ENCODE measurements around the gene BRF1. TPM values are rescaled to one million over a fixed set of nuclear protein-coding genes. Genes with fewer than 3 reads are reported as not detected.
"Not testable (repeated sequence)": the region's sequence is repeated elsewhere in the genome, so short reads cannot be mapped to it uniquely, and the experiment has no call there.

The BRF1 gene
- total and polyA plus RNA-seq, 4 donors, result 49.3 to 77.9 (median 62.3) TPM

- Histone ChIP-seq H3K4me1 (ENCODE audit: control insufficient read depth, insufficient read depth, low read length) (peaks cover 22% of the 10 kb centered on the region), H3K4me3 (ENCODE audit: low read depth, low read length) (no peak overlapping the region), H3K9me3 (ENCODE audit: control insufficient read depth, insufficient read depth, low read length) (no peaks in the 10 kb centered on the region), H3K27me3 (ENCODE audit: control insufficient read depth, insufficient read depth, low read length) (no peaks in the 10 kb centered on the region), H3K27ac (ENCODE audit: low read depth, low read length) (no peak overlapping the region), H3K36me3 (ENCODE audit: control insufficient read depth, insufficient read depth, low read length) (peaks cover 51% of the 10 kb centered on the region)
- whole genome bisulfite sequencing (ENCODE audit: insufficient coverage), result 47% methylated on average over 10 of the region's 10 CpGs
- no peak for DNase-seq (ENCODE audit: low read depth in 4 of 6, low spot score in 6 of 6)
These were observed 17.8 kb downstream of the BRF1 start for GRCh38 chr14:105283028-105283427.

GRCh38 chr14:105282098-105282725 lies 18.6 kb downstream of the BRF1 start:
- Histone ChIP-seq H3K27me3 (ENCODE audit: control insufficient read depth, insufficient read depth, low read length) (no peaks in the 10 kb centered on the region), H3K36me3 (ENCODE audit: control insufficient read depth, insufficient read depth, low read length) (peaks cover 44% of the 10 kb centered on the region), H3K4me1 (ENCODE audit: control insufficient read depth, insufficient read depth, low read length) (peaks cover 22% of the 10 kb centered on the region), H3K27ac (ENCODE audit: low read depth, low read length) (no peak overlapping the region), H3K4me3 (ENCODE audit: low read depth, low read length) (no peak overlapping the region), H3K9me3 (ENCODE audit: control insufficient read depth, insufficient read depth, low read length) (no peaks in the 10 kb centered on the region)
- no peak for DNase-seq (ENCODE audit: low read depth in 4 of 6, low spot score in 6 of 6)
- 18% methylated on average over 7 of the region's 16 CpGs for WGBS (ENCODE audit: insufficient coverage)

- 61% methylated on average over 23 of the region's 23 CpGs for WGBS (ENCODE audit: insufficient coverage)
- Histone ChIP-seq H3K4me3 (ENCODE audit: low read depth, low read length) (no peak overlapping the region), H3K9me3 (ENCODE audit: control insufficient read depth, insufficient read depth, low read length) (no peaks in the 10 kb centered on the region), H3K36me3 (ENCODE audit: control insufficient read depth, insufficient read depth, low read length) (peaks cover 40% of the 10 kb centered on the region), H3K27me3 (ENCODE audit: control insufficient read depth, insufficient read depth, low read length) (no peaks in the 10 kb centered on the region), H3K27ac (ENCODE audit: low read depth, low read length) (no peak overlapping the region), H3K4me1 (ENCODE audit: control insufficient read depth, insufficient read depth, low read length) (peaks cover 22% of the 10 kb centered on the region)
- peak in 3 of 6 donors; percentile 57 to 92 (median 86) for DNase-seq (ENCODE audit: low read depth in 4 of 6, low spot score in 6 of 6)
These were observed 19.3 kb downstream of the BRF1 start for GRCh38 chr14:105281371-105282097.

DNA sequence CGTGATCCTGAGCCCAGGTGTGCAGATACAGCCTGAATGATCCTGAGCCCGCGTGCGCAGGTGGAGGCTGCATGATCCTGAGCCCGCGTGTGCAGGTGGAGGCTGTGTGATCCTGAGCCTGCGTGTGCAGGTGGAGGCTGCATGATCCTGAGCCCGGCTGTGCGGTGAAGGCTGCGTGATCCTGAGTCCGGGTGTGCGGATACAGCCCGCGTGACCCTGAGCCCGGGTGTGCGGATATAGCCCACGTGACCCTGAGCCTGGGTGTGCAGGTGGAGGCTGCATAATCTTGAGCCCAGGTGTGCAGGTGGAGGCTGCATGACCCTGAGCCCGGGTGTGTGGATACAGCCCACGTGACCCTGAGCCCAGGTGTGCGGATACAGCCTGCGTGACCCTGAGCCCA lies 20.3 kb downstream of the BRF1 start:
- no peak for DNase-seq (ENCODE audit: low read depth in 4 of 6, low spot score in 6 of 6)
- peaks cover 34% of the 10 kb centered on the region for H3K36me3 ChIP-seq (ENCODE audit: control insufficient read depth, insufficient read depth, low read length)
- no peak overlapping the region for H3K27ac ChIP-seq (ENCODE audit: low read depth, low read length)
- no peak overlapping the region for H3K4me3 ChIP-seq (ENCODE audit: low read depth, low read length)
- peaks cover 22% of the 10 kb centered on the region for H3K4me1 ChIP-seq (ENCODE audit: control insufficient read depth, insufficient read depth, low read length)
- H3K9me3 ChIP-seq (ENCODE audit: control insufficient read depth, insufficient read depth, low read length), result no peaks in the 10 kb centered on the region
- 96% methylated on average over 17 of the region's 21 CpGs for WGBS (ENCODE audit: insufficient coverage)
- H3K27me3 ChIP-seq (ENCODE audit: control insufficient read depth, insufficient read depth, low read length), result no peaks in the 10 kb centered on the region

DNA sequence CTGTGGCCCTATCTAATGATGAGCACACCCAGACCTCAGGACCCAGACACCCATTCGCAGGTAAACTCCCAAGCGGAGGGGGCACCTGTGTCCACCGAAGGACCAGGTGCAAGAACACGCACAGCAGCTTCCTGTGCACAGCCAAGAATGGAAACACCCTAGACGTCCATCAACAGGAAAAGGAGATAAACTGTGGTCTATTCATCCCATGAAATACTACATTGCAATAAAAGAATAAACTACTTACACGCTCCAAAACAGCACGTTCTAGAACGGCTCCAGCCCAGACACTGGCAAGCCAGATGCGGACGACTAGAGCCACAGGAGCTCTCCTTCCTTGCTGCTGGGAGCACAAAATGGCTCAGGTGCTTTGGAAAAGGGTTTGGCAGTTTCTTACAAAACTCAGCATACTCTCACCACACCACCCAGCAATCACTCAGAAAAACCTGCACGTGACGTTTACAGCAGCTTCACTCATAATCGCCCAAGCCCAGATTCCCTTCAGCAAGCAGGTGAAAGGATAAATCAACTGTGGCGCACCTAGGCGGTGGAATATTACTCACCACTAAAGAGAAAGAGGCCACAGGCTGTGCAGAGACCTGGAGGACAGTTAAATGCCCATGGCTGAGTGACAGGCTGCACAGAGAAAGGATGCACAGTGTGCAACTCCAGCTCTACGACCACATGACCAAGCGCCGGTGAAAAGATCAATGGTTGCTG lies 21.0 kb downstream of the BRF1 start:
- Histone ChIP-seq H3K27me3 (ENCODE audit: control insufficient read depth, insufficient read depth, low read length) (no peaks in the 10 kb centered on the region), H3K36me3 (ENCODE audit: control insufficient read depth, insufficient read depth, low read length) (peaks cover 39% of the 10 kb centered on the region), H3K9me3 (ENCODE audit: control insufficient read depth, insufficient read depth, low read length) (no peaks in the 10 kb centered on the region), H3K27ac (ENCODE audit: low read depth, low read length) (no peak overlapping the region), H3K4me3 (ENCODE audit: low read depth, low read length) (no peak overlapping the region), H3K4me1 (ENCODE audit: control insufficient read depth, insufficient read depth, low read length) (peaks cover 29% of the 10 kb centered on the region)
- no peak for DNase-seq (ENCODE audit: low read depth in 4 of 6, low spot score in 6 of 6)
- 86% methylated on average over 16 of the region's 18 CpGs for WGBS (ENCODE audit: insufficient coverage)

- not testable (repeated sequence) for H3K4me3 ChIP-seq (ENCODE audit: low read depth, low read length); H3K27ac ChIP-seq (ENCODE audit: low read depth, low read length); DNase-seq (ENCODE audit: low read depth in 4 of 6, low spot score in 6 of 6); H3K27me3 ChIP-seq (ENCODE audit: control insufficient read depth, insufficient read depth, low read length); H3K9me3 ChIP-seq (ENCODE audit: control insufficient read depth, insufficient read depth, low read length)
- Histone ChIP-seq H3K36me3 (ENCODE audit: control insufficient read depth, insufficient read depth, low read length) (peaks cover 37% of the 10 kb centered on the region), H3K4me1 (ENCODE audit: control insufficient read depth, insufficient read depth, low read length) (peaks cover 29% of the 10 kb centered on the region)
- WGBS (ENCODE audit: insufficient coverage), result no CpG with 5 or more reads among the region's 4 CpGs
These were observed 23.4 kb downstream of the BRF1 start for GRCh38 chr14:105277448-105277847.

DNA sequence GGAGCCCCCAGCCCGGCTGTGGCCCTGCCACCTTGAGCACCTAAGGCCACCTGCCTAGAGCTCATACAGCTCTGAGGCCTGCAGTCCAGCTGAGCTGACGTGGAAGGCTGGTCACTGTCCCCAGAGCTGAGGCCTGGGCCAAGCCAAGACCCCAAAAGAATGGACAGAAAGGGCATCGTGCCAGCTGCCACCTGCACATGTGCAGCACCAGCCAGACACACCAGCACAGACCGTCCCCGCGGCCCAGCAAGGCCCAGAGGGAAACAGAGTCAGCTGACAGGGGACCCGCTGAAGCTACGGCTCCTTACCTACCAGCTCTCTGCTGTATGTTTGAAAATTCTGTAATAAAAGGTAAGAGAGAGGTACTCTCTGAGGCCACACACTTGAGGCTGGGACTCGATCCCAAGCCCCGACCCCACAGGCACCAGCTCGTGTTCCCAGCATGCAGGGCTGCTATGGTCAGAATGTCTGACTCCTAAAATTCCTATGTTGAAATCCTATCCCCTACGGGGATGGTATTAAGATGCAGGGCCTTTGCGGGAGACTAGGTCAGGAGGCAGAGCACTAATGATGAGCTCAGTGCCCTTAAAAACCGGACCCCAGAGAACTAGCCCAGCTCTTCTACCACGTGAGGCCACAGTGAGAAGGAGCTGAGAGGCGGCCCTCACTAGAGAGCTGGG lies 25.4 kb downstream of the BRF1 start:
- no peak overlapping the region for H3K27ac ChIP-seq (ENCODE audit: low read depth, low read length)
- H3K27me3 ChIP-seq (ENCODE audit: control insufficient read depth, insufficient read depth, low read length), result no peaks in the 10 kb centered on the region
- 61% methylated on average over 3 of the region's 16 CpGs for WGBS (ENCODE audit: insufficient coverage)
- no peaks in the 10 kb centered on the region for H3K9me3 ChIP-seq (ENCODE audit: control insufficient read depth, insufficient read depth, low read length)
- no peak overlapping the region for H3K4me3 ChIP-seq (ENCODE audit: low read depth, low read length)
- H3K36me3 ChIP-seq (ENCODE audit: control insufficient read depth, insufficient read depth, low read length), result peaks cover 41% of the 10 kb centered on the region
- no peak for DNase-seq (ENCODE audit: low read depth in 4 of 6, low spot score in 6 of 6)
- H3K4me1 ChIP-seq (ENCODE audit: control insufficient read depth, insufficient read depth, low read length), result peaks cover 18% of the 10 kb centered on the region

DNA sequence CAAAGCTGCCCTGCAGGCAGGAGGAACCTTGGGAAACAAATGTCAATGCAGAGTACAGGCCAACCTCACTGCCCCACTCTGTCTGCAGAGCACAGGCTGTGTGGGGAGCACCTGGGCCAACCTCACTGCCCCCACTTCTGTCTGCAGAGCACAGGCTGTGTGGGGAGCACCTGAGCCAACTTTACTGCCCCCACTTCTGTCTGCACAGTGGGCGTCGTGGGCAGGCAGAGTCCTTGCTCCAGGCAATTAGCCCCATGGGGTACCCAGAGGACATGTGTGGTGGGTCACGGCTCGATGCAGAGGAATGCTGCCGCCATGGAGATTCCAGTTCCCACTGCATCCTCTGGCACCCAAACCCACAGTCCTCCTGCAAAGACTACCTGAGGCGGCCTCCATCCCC lies 26.2 kb downstream of the BRF1 start:
- Histone ChIP-seq H3K27ac (ENCODE audit: low read depth, low read length) (no peak overlapping the region), H3K4me3 (ENCODE audit: low read depth, low read length) (no peak overlapping the region), H3K9me3 (ENCODE audit: control insufficient read depth, insufficient read depth, low read length) (no peaks in the 10 kb centered on the region), H3K4me1 (ENCODE audit: control insufficient read depth, insufficient read depth, low read length) (peaks cover 18% of the 10 kb centered on the region), H3K27me3 (ENCODE audit: control insufficient read depth, insufficient read depth, low read length) (no peaks in the 10 kb centered on the region), H3K36me3 (ENCODE audit: control insufficient read depth, insufficient read depth, low read length) (peaks cover 40% of the 10 kb centered on the region)
- DNase-seq (ENCODE audit: low read depth in 4 of 6, low spot score in 6 of 6), result no peak
- 63% methylated on average over 5 of the region's 6 CpGs for WGBS (ENCODE audit: insufficient coverage)

DNA sequence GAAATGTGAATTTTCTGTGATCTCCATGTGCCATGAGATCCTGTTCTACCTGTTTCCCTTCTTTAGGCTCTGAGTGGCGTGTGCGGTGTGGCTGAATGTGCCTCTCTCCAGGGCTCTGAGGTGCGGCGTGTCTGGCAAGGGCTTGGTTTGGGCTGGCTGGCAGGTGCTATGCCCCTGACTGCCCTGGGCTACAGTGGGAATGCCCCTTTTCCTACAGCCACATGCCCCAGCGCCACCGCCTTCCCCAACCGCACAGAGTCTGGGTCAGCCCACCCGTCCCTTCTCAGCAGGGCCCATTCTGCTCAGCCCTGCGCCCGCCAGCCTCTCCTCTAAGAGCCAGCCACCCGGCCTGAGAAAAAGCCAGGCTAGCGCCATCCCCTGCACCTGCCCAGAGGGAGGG lies 27.7 kb downstream of the BRF1 start:
- no peak for DNase-seq (ENCODE audit: low read depth in 4 of 6, low spot score in 6 of 6)
- Histone ChIP-seq H3K9me3 (ENCODE audit: control insufficient read depth, insufficient read depth, low read length) (no peaks in the 10 kb centered on the region), H3K4me3 (ENCODE audit: low read depth, low read length) (no peak overlapping the region), H3K27me3 (ENCODE audit: control insufficient read depth, insufficient read depth, low read length) (no peaks in the 10 kb centered on the region), H3K36me3 (ENCODE audit: control insufficient read depth, insufficient read depth, low read length) (peaks cover 55% of the 10 kb centered on the region), H3K27ac (ENCODE audit: low read depth, low read length) (no peak overlapping the region), H3K4me1 (ENCODE audit: control insufficient read depth, insufficient read depth, low read length) (peaks cover 18% of the 10 kb centered on the region)
- 86% methylated on average over 9 of the region's 12 CpGs for WGBS (ENCODE audit: insufficient coverage)
